Esophagus squamous epithelium (tissue), 5 donors: ENCODE results near the gene MEOX1. TPM values are rescaled to one million over a fixed set of nuclear protein-coding genes. Genes with fewer than 3 reads are reported as not detected.

ENCODE experiments used
- DNase-seq: peaks from one replicate; lab custom pipeline; 2025; lab: John Stamatoyannopoulos, UW
- H3K27ac ChIP-seq, 4 donors: fragments of 200-600 bp; sonication (generic); one replicate each; pipeline ENCODE4 v1.5.1; 2016 to 2019; ENCODE audit warnings: mild to moderate bottlenecking in 1 of 4
- H3K27me3 ChIP-seq, 4 donors: fragments of 200-600 bp; sonication (generic); 1 replicate in 3 of 4; 2 replicates in 1 of 4; pipeline versions ENCODE4 v1.5.1 to v1.6.0; 2017 to 2021; ENCODE audit warnings: antibody characterized with exemption in 1 of 4
- H3K36me3 ChIP-seq, 3 donors: fragments of 200-600 bp; sonication (generic); one replicate each; pipeline ENCODE4 v1.5.1; 2016 to 2019
- H3K4me1 ChIP-seq, 3 donors: fragments of 200-600 bp; sonication (generic); one replicate each; pipeline ENCODE4 v1.5.1; 2017 to 2019
- H3K4me3 ChIP-seq, 4 donors: fragments of 200-600 bp; sonication (generic); 1 replicate in 3 of 4; 2 replicates in 1 of 4; pipeline ENCODE4 v1.5.1; 2016 to 2019; ENCODE audit warnings: mild to moderate bottlenecking in 2 of 4, moderate library complexity in 1 of 4
- H3K9me3 ChIP-seq, 3 donors: fragments of 200-600 bp; sonication (generic); one replicate each; pipeline ENCODE4 v1.5.1; 2016 to 2019
- CTCF ChIP-seq, 6 experiments: fragments of 450-650 bp in 4 of 6; fragments of 200-600 bp in 2 of 6; sonication (generic) in 2 of 6; IDR thresholded peaks; one replicate each; pipeline ENCODE4 v1.5.1; 2016 to 2019; ENCODE audit warnings: antibody characterized with exemption in 6 of 6, mild to moderate bottlenecking in 4 of 6, moderate library complexity in 4 of 6
- POLR2A ChIP-seq, 4 donors: fragments of 450-650 bp; IDR thresholded peaks; one replicate each; pipeline ENCODE4 v1.6.1; 2017; ENCODE audit warnings: antibody characterized with exemption in 4 of 4, mild to moderate bottlenecking in 4 of 4, moderate library complexity in 3 of 4
- WGBS, 2 donors: methylation state at CpG; one replicate each; pipeline ENCODE4 v1.1.5; 2018; 5-methylcytosine and 5-hydroxymethylcytosine counted together
- intact Hi-C: fragments of 100-400 bp; cut with DNase I; formaldehyde crosslinking; loops from one replicate; pipeline ENCODE4 v1.15.0; 2022
- total RNA-seq, 4 donors: library from RNA; depleted of rRNA; stranded (reverse); fragments of >200 nt; gene quantifications; one replicate each; pipeline ENCODE4 v1.1.0, GENCODE V29; 2016
- donor health status: DM: yes; HTN: yes; CAD: no.

The MEOX1 gene
- total RNA-seq, 4 donors from 2014 or later = 0.64 to 6.1 (median 2.7) TPM

DNA sequence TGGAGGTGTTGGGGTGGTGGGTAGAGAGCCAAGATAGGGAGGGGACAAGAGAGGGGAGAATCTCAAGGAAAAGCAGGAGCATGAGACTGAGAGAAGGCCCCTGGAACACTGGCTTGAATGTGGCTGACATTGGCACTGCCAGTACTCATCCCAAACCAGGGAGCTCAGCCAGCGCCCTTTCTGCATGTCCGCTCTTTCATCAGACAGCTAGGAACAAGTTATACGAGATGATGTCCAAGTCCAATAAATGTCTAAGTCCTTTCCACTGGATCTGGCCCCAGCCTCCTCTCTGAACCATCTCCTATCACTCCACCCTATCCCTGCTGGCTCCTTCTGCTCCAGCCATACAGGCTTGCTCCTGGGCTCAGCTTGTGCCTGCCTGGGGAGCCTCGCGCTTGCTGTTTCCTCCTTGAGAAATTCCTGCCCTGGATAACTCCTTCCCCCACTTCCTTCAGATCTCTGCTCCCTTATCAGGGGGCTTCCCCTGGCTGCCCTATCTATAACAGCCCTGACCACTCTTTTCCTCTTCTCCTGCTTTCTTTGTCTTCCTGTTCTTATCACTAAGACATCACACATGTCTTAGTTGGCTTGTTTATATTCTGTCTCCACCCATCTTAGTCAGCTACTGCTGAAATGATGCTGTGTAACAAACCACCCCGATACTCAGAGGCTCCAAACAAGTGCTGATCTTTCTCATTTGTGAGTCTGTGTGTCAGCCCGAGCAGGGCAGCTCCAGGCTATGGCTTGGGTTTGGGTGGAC is 37.1 kb upstream of the MEOX1 start:
- H3K9me3 ChIP-seq = no peaks in the 10 kb centered on the region
- TF ChIP-seq POLR2A (IDR thresholded peaks at IDR 0.05) = no peak
- TF ChIP-seq CTCF (IDR thresholded peaks at IDR 0.05) = no peak
- DNase-seq = no peak
- no peak overlapping the region for H3K27ac ChIP-seq
- H3K27me3 ChIP-seq = peaks cover 0 to 5% (median 0%) of the 10 kb centered on the region in 4 donors
- H3K36me3 ChIP-seq = no peaks in the 10 kb centered on the region
- WGBS, 2 donors = 43 to 49% methylated on average over 7 of the region's 7 CpGs
- no peak overlapping the region for H3K4me3 ChIP-seq
- intact Hi-C loops = loop anchor here (10.0 kb wide), 1 partner anchor 156 kb away; no protein-coding TSS in a partner anchor
- H3K4me1 ChIP-seq = peaks cover 0 to 20% (median 12%) of the 10 kb centered on the region in 3 donors

GRCh38 chr17:43697937-43698336 is 36.2 kb upstream of the MEOX1 start:
- no peak for DNase-seq
- Histone ChIP-seq H3K36me3 (no peaks in the 10 kb centered on the region), H3K27ac (no peak overlapping the region), H3K4me3 (no peak overlapping the region), H3K9me3 (no peaks in the 10 kb centered on the region), H3K27me3 (peaks cover 0 to 5% (median 0%) of the 10 kb centered on the region in 4 donors), H3K4me1 (peaks cover 0 to 20% (median 12%) of the 10 kb centered on the region in 3 donors)
- TF ChIP-seq CTCF (IDR thresholded peaks at IDR 0.05) (no peak), POLR2A (IDR thresholded peaks at IDR 0.05) (no peak)
- 83 to 88% methylated on average over 8 to 10 of the region's 10 CpGs for WGBS, 2 donors
- intact Hi-C loops = loop anchor here (2.0 to 10.0 kb wide), 2 partner anchors 61 to 157 kb away; partner anchors contain the start of gene SOST

DNA sequence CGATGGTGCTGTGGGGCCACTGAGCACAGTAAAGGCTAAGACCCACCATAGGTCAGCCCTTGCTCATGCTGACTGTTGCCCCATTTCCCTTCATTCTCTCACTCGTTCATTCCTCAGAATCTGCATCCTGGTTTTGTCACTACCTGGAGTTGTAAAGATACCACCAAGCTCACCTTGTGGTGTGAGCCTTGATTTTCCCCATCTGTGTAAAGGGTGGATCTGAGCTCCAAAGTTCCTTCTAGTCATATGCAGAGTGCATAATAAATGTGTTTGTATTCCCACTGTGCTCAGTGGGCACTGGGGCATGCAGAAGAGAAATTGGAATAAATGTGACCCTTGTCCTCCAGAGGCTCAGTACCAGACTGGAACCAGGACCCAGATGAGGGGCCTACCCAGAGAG is 35.2 kb upstream of the MEOX1 start:
- no peaks in the 10 kb centered on the region for H3K36me3 ChIP-seq
- peaks cover 0 to 20% (median 12%) of the 10 kb centered on the region in 3 donors for H3K4me1 ChIP-seq
- no peak for TF ChIP-seq POLR2A (IDR thresholded peaks at IDR 0.05)
- TF ChIP-seq CTCF (IDR thresholded peaks at IDR 0.05) = no peak
- H3K27ac ChIP-seq = no peak overlapping the region
- H3K9me3 ChIP-seq = no peaks in the 10 kb centered on the region
- no peak overlapping the region for H3K4me3 ChIP-seq
- intact Hi-C loops = loop anchor here (2.0 to 10.0 kb wide), 2 partner anchors 62 to 158 kb away; partner anchors contain the start of gene SOST
- H3K27me3 ChIP-seq = peaks cover 0 to 5% (median 0%) of the 10 kb centered on the region in 4 donors
- DNase-seq = no peak
- 51 to 80% methylated on average over 2 of the region's 2 CpGs for WGBS, 2 donors

DNA sequence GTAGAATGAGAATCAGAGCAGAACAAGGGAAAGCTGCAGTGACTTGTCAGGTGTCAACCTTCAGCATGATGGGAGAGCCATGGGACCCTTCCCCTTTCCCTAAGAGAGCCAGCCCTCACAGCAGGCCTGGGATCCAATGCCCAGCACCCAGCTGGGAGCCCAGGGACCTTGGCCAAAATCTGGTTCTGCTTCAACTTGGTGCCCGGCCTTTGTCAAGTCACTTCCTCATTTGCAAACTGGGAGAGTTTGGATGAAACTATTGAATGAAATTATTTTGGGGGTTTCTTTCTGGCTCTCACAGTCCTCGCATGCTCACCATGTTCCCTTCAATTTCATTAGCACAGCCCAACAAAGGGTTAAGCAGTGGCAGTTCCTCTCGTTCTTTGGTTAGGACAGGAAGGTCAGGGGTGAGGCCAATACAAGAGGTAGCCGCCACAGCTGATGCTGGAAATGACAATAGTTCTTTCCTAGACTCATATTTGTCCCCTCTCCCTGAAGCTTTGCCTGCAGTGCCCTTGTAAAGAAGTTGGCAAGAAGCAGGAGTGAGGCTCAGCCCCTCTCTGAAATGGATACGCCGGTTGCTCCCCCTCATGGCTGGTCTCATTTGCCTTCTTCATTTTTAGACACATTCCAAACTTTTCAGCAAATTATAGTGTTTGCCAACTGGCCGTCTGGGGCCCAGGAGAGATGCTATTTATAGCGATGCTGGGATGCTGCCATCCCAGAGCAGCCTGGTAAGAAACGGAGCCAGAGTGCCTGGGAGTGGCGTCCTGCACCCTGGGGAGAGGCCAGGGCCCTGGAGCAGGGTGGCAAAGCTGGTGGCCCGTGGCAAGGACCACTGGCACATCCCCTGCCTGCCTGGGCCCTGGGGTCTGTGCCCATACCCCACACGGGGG is 34.5 kb upstream of the MEOX1 start:
- Histone ChIP-seq H3K27me3 (peaks cover 0 to 5% (median 0%) of the 10 kb centered on the region in 4 donors), H3K27ac (no peak overlapping the region), H3K4me1 (peaks cover 0 to 17% (median 12%) of the 10 kb centered on the region in 3 donors), H3K36me3 (no peaks in the 10 kb centered on the region), H3K9me3 (no peaks in the 10 kb centered on the region), H3K4me3 (no peak overlapping the region)
- no peak for DNase-seq
- 28 to 39% methylated on average over 8 to 11 of the region's 12 CpGs for WGBS, 2 donors
- no peak for TF ChIP-seq CTCF (IDR thresholded peaks at IDR 0.05)
- TF ChIP-seq POLR2A (IDR thresholded peaks at IDR 0.05) = no peak
- intact Hi-C loops = loop anchor here (2.0 to 10.0 kb wide), 2 partner anchors 63 to 159 kb away; partner anchors contain the start of gene SOST
